NCI-H2171 treated with DMSO at 0.1 percent for 48 hours (cell line): ENCODE measurements around the gene FAM131A.

Source experiments
- DNase-seq: peaks from one replicate; lab custom pipeline; 2025; lab: John Stamatoyannopoulos, UW

Gene FAM131A

GRCh38 chr3:184378651-184379357, 41.4 kb downstream of the FAM131A start:
- DNase-seq, result no peak

- no peak for DNase-seq
These were observed 42.2 kb downstream of the FAM131A start, which contains the start of gene CHRD for GRCh38 chr3:184379358-184380184. CHRD (plus strand) TSS chr3:184380054; CDS start chr3:184380319, 265 bp downstream.

- peak; percentile 16 for DNase-seq
These were observed 42.8 kb downstream of the FAM131A start for GRCh38 chr3:184380185-184380626.

GRCh38 chr3:184380627-184381260, 43.3 kb downstream of the FAM131A start:
- no peak for DNase-seq

- no peak for DNase-seq
These were observed 44.1 kb downstream of the FAM131A start for GRCh38 chr3:184381261-184382224.

GRCh38 chr3:184382326-184383032, 45.1 kb downstream of the FAM131A start:
- DNase-seq, result no peak

- DNase-seq, result no peak
These were observed 45.8 kb downstream of the FAM131A start for GRCh38 chr3:184383033-184383740.

GRCh38 chr3:184384342-184384741, 46.9 kb downstream of the FAM131A start:
- DNase-seq, result no peak

- no peak for DNase-seq
These were observed 47.5 kb downstream of the FAM131A start for GRCh38 chr3:184384856-184385422.

- no peak for DNase-seq
These were observed 48.8 kb downstream of the FAM131A start for GRCh38 chr3:184386047-184386806.

- no peak for DNase-seq
These were observed 49.8 kb downstream of the FAM131A start for GRCh38 chr3:184387174-184387714.

GRCh38 chr3:184388164-184388935, 51.0 kb downstream of the FAM131A start:
- no peak for DNase-seq

- DNase-seq, result no peak
These were observed 51.5 kb downstream of the FAM131A start for GRCh38 chr3:184388936-184389230.

- DNase-seq, result no peak
These were observed 52.0 kb downstream of the FAM131A start for GRCh38 chr3:184389384-184389783.

- DNase-seq, result no peak
These were observed 52.6 kb downstream of the FAM131A start for GRCh38 chr3:184389935-184390528.

- DNase-seq, result no peak
These were observed 53.9 kb downstream of the FAM131A start for GRCh38 chr3:184391266-184391665.

- DNase-seq, result no peak
These were observed 57.9 kb downstream of the FAM131A start for GRCh38 chr3:184395320-184395660.
